ENCODE data around the gene MEX3D.

MEX3D gene

DNA sequence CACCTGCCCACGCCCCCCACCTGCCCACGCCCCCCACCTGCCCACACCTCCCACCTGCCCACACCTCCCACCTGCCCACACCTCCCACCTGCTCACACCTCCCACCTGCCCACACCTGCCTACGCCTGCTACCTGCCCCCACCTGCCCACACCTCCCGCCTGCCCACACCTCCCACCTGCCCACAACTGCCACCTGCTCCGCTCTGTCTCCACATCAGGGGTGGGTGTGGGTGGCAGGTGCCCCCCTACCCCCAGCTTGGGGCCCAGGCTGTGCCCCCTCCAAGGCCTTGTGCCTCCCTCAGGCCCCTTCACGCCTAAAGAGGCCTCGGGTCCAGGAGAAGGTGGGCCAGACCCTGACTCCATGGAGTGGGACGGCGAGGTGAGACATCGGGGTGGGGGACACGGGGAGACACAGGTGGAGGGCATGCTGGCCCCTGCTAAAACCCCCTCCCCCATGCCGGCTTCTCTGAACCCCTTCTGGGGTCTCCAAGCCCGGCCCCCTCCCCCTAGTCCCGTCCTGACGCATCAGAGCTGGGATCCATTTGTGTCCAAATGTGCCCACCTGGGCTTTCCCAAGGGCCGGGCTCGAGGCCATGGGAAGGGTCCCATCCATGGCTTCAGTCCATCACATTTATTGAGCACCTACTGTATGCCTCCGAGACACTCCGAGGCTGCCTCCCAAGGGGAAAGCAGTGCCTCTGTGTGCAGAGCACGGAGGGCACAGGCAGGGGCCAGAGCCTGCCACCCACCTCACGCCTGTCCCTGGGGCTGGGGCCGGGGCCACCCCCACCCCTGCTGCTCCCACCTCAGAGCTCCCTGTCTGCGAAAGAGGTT, 39.3 kb downstream of the MEX3D start:
- CTCF ChIA-PET = no interaction called here
- TF ChIP-seq ZFHX2 (tag by site-specific recombination; conservative IDR thresholded peaks at IDR 0.05) (peak; percentile 86), ZNF324 (tag by site-specific recombination; IDR thresholded peaks at IDR 0.05) (no peak), GLI2 (tag by site-specific recombination; IDR thresholded peaks at IDR 0.05; ENCODE audit: borderline replicate concordance, low read depth) (no peak), ZNF394 (tag by site-specific recombination; IDR thresholded peaks at IDR 0.05; ENCODE audit: borderline replicate concordance) (no peak), REPIN1 (tag by site-specific recombination; IDR thresholded peaks at IDR 0.05; ENCODE audit: low read depth) (no peak), ZNF140 (tag by site-specific recombination; IDR thresholded peaks at IDR 0.05) (no peak), ZNF621 (tag by site-specific recombination; IDR thresholded peaks at IDR 0.05) (no peak), EGR2 (tag by site-specific recombination; IDR thresholded peaks at IDR 0.05; ENCODE audit: low read depth) (peak; percentile 79), ZEB2 (tag by site-specific recombination; IDR thresholded peaks at IDR 0.05) (peak; percentile 92)
- TF ChIP-seq, protein P1, sequence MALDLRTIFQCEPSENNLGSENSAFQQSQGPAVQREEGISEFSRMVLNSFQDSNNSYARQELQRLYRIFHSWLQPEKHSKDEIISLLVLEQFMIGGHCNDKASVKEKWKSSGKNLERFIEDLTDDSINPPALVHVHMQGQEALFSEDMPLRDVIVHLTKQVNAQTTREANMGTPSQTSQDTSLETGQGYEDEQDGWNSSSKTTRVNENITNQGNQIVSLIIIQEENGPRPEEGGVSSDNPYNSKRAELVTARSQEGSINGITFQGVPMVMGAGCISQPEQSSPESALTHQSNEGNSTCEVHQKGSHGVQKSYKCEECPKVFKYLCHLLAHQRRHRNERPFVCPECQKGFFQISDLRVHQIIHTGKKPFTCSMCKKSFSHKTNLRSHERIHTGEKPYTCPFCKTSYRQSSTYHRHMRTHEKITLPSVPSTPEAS (tag by site-specific recombination; IDR thresholded peaks at IDR 0.05) = no peak
- TF ChIP-seq, protein P2, sequence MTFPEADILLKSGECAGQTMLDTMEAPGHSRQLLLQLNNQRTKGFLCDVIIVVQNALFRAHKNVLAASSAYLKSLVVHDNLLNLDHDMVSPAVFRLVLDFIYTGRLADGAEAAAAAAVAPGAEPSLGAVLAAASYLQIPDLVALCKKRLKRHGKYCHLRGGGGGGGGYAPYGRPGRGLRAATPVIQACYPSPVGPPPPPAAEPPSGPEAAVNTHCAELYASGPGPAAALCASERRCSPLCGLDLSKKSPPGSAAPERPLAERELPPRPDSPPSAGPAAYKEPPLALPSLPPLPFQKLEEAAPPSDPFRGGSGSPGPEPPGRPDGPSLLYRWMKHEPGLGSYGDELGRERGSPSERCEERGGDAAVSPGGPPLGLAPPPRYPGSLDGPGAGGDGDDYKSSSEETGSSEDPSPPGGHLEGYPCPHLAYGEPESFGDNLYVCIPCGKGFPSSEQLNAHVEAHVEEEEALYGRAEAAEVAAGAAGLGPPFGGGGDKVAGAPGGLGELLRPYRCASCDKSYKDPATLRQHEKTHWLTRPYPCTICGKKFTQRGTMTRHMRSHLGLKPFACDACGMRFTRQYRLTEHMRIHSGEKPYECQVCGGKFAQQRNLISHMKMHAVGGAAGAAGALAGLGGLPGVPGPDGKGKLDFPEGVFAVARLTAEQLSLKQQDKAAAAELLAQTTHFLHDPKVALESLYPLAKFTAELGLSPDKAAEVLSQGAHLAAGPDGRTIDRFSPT (tag by site-specific recombination; IDR thresholded peaks at IDR 0.05) = peak; percentile 61; the same call in 1 of the 2 replicates
- TF ChIP-seq, protein P3, sequence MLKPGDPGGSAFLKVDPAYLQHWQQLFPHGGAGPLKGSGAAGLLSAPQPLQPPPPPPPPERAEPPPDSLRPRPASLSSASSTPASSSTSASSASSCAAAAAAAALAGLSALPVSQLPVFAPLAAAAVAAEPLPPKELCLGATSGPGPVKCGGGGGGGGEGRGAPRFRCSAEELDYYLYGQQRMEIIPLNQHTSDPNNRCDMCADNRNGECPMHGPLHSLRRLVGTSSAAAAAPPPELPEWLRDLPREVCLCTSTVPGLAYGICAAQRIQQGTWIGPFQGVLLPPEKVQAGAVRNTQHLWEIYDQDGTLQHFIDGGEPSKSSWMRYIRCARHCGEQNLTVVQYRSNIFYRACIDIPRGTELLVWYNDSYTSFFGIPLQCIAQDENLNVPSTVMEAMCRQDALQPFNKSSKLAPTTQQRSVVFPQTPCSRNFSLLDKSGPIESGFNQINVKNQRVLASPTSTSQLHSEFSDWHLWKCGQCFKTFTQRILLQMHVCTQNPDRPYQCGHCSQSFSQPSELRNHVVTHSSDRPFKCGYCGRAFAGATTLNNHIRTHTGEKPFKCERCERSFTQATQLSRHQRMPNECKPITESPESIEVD (tag by site-specific recombination; IDR thresholded peaks at IDR 0.05) = no peak
- Histone ChIP-seq H3K9me3 (ENCODE audit: control insufficient read depth, insufficient read depth, low read depth, low read length) (no peaks in the 10 kb centered on the region), H3K36me3 (ENCODE audit: control insufficient read depth in 2 of 2, insufficient read depth in 1 of 2, low read length in 2 of 2) (no peaks in the 10 kb centered on the region), H3K4me1 (ENCODE audit: control insufficient read depth, insufficient read depth, low read length) (no peaks in the 10 kb centered on the region), H3K4me3 (ENCODE audit: low read depth, low read length) (no peak overlapping the region), H3K27ac (ENCODE audit: extremely low read depth, low read depth, low read length) (no peak overlapping the region)
- POLR2A ChIA-PET = no interaction called here

DNA sequence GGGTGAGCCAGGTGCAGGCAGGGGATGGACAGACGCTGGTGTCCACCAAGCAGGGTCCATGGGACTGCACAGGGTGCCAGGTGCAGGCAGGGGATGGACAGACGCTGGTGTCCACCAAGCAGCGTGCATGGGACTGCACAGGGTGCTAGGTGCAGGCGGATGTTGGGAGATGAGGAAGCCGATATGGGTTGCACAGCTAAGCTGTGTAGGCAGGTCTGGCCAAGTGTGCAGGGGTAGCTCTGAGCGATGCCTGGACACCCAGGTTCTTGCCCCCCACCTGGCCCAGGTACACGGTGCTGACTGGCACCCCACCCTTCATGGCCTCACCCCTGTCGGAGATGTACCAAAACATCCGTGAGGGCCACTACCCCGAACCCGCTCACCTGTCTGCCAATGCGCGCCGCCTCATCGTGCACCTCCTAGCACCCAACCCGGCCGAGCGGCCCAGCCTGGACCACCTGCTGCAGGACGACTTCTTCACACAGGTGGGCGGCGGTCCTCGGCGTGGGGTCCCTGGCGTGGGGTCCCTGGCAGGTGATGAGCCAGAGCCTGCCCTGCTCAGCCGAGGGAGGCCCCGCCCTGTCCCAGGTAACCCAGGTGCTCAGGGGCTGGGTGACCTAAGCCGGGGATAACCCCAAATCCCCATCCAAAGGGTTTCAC, 40.3 kb downstream of the MEX3D start:
- POLR2A ChIA-PET = no interaction called here
- peak; percentile 24; the same call in 1 of the 2 replicates for TF ChIP-seq SCRT2 (tag by site-specific recombination; IDR thresholded peaks at IDR 0.05)
- 0 out of 2 replicates have a peak, but pooled peaks have one; percentile 16 for TF ChIP-seq ZNF223 (tag by site-specific recombination; IDR thresholded peaks at IDR 0.05)
- TF ChIP-seq, protein P4, sequence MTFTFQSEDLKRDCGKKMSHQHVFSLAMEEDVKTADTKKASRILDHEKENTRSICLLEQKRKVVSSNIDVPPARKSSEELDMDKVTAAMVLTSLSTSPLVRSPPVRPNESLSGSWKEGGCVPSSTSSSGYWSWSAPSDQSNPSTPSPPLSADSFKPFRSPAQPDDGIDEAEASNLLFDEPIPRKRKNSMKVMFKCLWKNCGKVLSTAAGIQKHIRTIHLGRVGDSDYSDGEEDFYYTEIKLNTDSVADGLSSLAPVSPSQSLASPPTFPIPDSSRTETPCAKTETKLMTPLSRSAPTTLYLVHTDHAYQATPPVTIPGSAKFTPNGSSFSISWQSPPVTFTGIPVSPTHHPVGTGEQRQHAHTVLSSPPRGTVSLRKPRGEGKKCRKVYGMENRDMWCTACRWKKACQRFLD (tag by site-specific recombination; IDR thresholded peaks at IDR 0.05) = no peak
- TF ChIP-seq, protein P5, sequence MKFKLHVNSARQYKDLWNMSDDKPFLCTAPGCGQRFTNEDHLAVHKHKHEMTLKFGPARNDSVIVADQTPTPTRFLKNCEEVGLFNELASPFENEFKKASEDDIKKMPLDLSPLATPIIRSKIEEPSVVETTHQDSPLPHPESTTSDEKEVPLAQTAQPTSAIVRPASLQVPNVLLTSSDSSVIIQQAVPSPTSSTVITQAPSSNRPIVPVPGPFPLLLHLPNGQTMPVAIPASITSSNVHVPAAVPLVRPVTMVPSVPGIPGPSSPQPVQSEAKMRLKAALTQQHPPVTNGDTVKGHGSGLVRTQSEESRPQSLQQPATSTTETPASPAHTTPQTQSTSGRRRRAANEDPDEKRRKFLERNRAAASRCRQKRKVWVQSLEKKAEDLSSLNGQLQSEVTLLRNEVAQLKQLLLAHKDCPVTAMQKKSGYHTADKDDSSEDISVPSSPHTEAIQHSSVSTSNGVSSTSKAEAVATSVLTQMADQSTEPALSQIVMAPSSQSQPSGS (tag by site-specific recombination; IDR thresholded peaks at IDR 0.05; ENCODE audit: low read depth) = no peak
- TF ChIP-seq ZEB2 (tag by site-specific recombination; IDR thresholded peaks at IDR 0.05) = peak; percentile 66; the same call in 1 of the 2 replicates
- no peak for TF ChIP-seq MEIS1 (CRISPR knock-in tag; IDR thresholded peaks at IDR 0.05; ENCODE audit: borderline replicate concordance)
- no peak for TF ChIP-seq ZFP3 (tag by site-specific recombination; IDR thresholded peaks at IDR 0.05; ENCODE audit: low read depth)
- CTCF ChIA-PET = no interaction called here
- Histone ChIP-seq H3K4me1 (ENCODE audit: control insufficient read depth, insufficient read depth, low read length) (no peaks in the 10 kb centered on the region), H3K9me3 (ENCODE audit: control insufficient read depth, insufficient read depth, low read depth, low read length) (no peaks in the 10 kb centered on the region), H3K27ac (ENCODE audit: extremely low read depth, low read depth, low read length) (no peak overlapping the region), H3K36me3 (ENCODE audit: control insufficient read depth in 2 of 2, insufficient read depth in 1 of 2, low read length in 2 of 2) (no peaks in the 10 kb centered on the region), H3K4me3 (ENCODE audit: low read depth, low read length) (no peak overlapping the region)
